Suprapubic skin (tissue), 4 donors: ENCODE data around the gene EPB41L4B. TPM values are rescaled to one million over a fixed set of nuclear protein-coding genes. Genes with fewer than 3 reads are reported as not detected.
"Not testable (repeated sequence)": the region's sequence is repeated elsewhere in the genome, so short reads cannot be mapped to it uniquely, and the experiment has no call there.

ENCODE experiments used
- DNase-seq, 2 donors: peaks; one replicate each; pipeline ENCODE4 v3.0.0-alpha.2; 2019; ENCODE audit warnings: low spot score in 2 of 2
- H3K27ac ChIP-seq: fragments of 200-600 bp; sonication (generic); one replicate; pipeline ENCODE4 v1.5.1; 2019
- H3K27me3 ChIP-seq: fragments of 200-600 bp; sonication (generic); one replicate; pipeline ENCODE4 v1.5.1; 2019
- H3K36me3 ChIP-seq: fragments of 200-600 bp; sonication (generic); one replicate; pipeline ENCODE4 v1.5.1; 2019
- H3K4me1 ChIP-seq: fragments of 200-600 bp; sonication (generic); one replicate; pipeline ENCODE4 v1.5.1; 2019
- H3K4me3 ChIP-seq: fragments of 200-600 bp; sonication (generic); one replicate; pipeline ENCODE4 v1.5.1; 2019; ENCODE audit warnings: mild to moderate bottlenecking
- H3K9me3 ChIP-seq: fragments of 200-600 bp; sonication (generic); one replicate; pipeline ENCODE4 v1.5.1; 2019
- EP300 ChIP-seq: sonication (generic); formaldehyde crosslinking; IDR thresholded peaks from one replicate; pipeline ENCODE4 v1.6.1; 2017; ENCODE audit warnings: antibody characterized with exemption
- POLR2A ChIP-seq, 2 donors: fragments of 450-650 bp; IDR thresholded peaks; one replicate each; pipeline ENCODE4 v1.6.1; 2017; ENCODE audit warnings: antibody characterized with exemption in 2 of 2, mild to moderate bottlenecking in 2 of 2, moderate library complexity in 2 of 2
- POLR2AphosphoS5 ChIP-seq, 3 donors: sonication (generic); formaldehyde crosslinking; IDR thresholded peaks; one replicate each; pipeline ENCODE4 v1.6.1; 2017; ENCODE audit warnings: antibody characterized with exemption in 3 of 3
- WGBS: methylation state at CpG from one replicate; pipeline ENCODE4 v1.1.5; 2018; 5-methylcytosine and 5-hydroxymethylcytosine counted together
- total RNA-seq, 4 donors: library from RNA; depleted of rRNA; stranded (reverse); fragments of >200 nt; gene quantifications; one replicate each; pipeline ENCODE4 v1.1.0, GENCODE V29; 2016
- TF ChIP-seq, protein P1 (sequence below), 2 donors: fragments of 200-600 bp in 1 of 2; fragments of 450-650 bp in 1 of 2; sonication (generic) in 1 of 2; IDR thresholded peaks; one replicate each; pipeline ENCODE4 v1.5.1; 2016 to 2019; ENCODE audit warnings: antibody characterized with exemption in 2 of 2, mild to moderate bottlenecking in 1 of 2, moderate library complexity in 1 of 2

Gene EPB41L4B
- total RNA-seq, 4 donors from 2014 or later, result 22.4 to 27.4 (median 25.1) TPM

GRCh38 chr9:109133533-109133932 lies 187.3 kb downstream of the EPB41L4B start:
- WGBS, result 94% methylated on average over 2 of the region's 2 CpGs
- no peaks in the 10 kb centered on the region for H3K9me3 ChIP-seq

GRCh38 chr9:109132567-109133021 lies 188.3 kb downstream of the EPB41L4B start:
- Histone ChIP-seq H3K27me3 (no peaks in the 10 kb centered on the region), H3K27ac (no peak overlapping the region), H3K4me1 (no peaks in the 10 kb centered on the region), H3K36me3 (no peaks in the 10 kb centered on the region), H3K9me3 (no peaks in the 10 kb centered on the region), H3K4me3 (no peak overlapping the region)
- 73% methylated on average over 2 of the region's 2 CpGs for WGBS
- no peak for DNase-seq
- TF ChIP-seq EP300 (no peak), POLR2A (IDR thresholded peaks at IDR 0.05) (no peak), POLR2AphosphoS5 (IDR thresholded peaks at IDR 0.05) (no peak)
- TF ChIP-seq, protein P1, sequence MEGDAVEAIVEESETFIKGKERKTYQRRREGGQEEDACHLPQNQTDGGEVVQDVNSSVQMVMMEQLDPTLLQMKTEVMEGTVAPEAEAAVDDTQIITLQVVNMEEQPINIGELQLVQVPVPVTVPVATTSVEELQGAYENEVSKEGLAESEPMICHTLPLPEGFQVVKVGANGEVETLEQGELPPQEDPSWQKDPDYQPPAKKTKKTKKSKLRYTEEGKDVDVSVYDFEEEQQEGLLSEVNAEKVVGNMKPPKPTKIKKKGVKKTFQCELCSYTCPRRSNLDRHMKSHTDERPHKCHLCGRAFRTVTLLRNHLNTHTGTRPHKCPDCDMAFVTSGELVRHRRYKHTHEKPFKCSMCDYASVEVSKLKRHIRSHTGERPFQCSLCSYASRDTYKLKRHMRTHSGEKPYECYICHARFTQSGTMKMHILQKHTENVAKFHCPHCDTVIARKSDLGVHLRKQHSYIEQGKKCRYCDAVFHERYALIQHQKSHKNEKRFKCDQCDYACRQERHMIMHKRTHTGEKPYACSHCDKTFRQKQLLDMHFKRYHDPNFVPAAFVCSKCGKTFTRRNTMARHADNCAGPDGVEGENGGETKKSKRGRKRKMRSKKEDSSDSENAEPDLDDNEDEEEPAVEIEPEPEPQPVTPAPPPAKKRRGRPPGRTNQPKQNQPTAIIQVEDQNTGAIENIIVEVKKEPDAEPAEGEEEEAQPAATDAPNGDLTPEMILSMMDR (IDR thresholded peaks at IDR 0.05), result no peak

More at GRCh38 chr9:109133533-109133932, 187.3 kb downstream of the EPB41L4B start:
- Histone ChIP-seq H3K4me3 (no peak overlapping the region), H3K27ac (no peak overlapping the region), H3K27me3 (no peaks in the 10 kb centered on the region), H3K36me3 (no peaks in the 10 kb centered on the region), H3K4me1 (no peaks in the 10 kb centered on the region)
- TF ChIP-seq EP300, result no peak
- TF ChIP-seq, protein P1 (IDR thresholded peaks at IDR 0.05), result no peak
- TF ChIP-seq POLR2AphosphoS5 (IDR thresholded peaks at IDR 0.05), result no peak
- DNase-seq, result no peak

- H3K27me3 ChIP-seq, result no peaks in the 10 kb centered on the region
- no peaks in the 10 kb centered on the region for H3K36me3 ChIP-seq
- no peak for TF ChIP-seq POLR2A (IDR thresholded peaks at IDR 0.05)
- no peak for TF ChIP-seq POLR2AphosphoS5 (IDR thresholded peaks at IDR 0.05)
- TF ChIP-seq, protein P1 (IDR thresholded peaks at IDR 0.05), result no peak
- TF ChIP-seq EP300, result no peak
- no peak overlapping the region for H3K4me3 ChIP-seq
- no peaks in the 10 kb centered on the region for H3K4me1 ChIP-seq
- DNase-seq, result no peak
- no peaks in the 10 kb centered on the region for H3K9me3 ChIP-seq
- H3K27ac ChIP-seq, result no peak overlapping the region
- 83% methylated on average over 6 of the region's 6 CpGs for WGBS
Measured at GRCh38 chr9:109129470-109130197, 191.2 kb downstream of the EPB41L4B start.

DNA sequence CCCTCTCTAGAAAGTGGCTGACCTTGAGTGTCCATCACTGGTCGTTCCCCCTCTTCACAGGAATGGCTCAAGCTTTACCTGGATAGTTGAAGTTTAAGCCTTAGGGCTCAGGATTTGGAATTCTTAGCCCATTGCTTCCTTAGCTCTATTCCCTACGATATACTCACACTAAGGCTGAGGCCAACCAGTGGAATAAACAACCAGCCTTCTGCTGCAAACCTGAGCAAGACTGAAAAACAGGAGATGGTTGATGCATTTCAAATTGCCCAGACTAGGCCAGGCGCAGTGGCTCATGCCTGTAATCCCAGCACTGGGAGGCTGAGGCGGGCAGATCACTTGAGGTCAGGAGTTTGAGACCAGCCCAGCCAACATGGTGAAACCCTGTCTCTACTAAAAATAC lies 194.2 kb downstream of the EPB41L4B start:
- H3K36me3 ChIP-seq, H3K4me3 ChIP-seq, H3K27ac ChIP-seq, DNase-seq, H3K4me1 ChIP-seq, H3K9me3 ChIP-seq, H3K27me3 ChIP-seq: not testable (repeated sequence)
- 75% methylated on average over 4 of the region's 4 CpGs for WGBS

- Histone ChIP-seq H3K4me3 (no peak overlapping the region), H3K27me3 (no peaks in the 10 kb centered on the region), H3K27ac (no peak overlapping the region), H3K4me1 (peaks cover 6% of the 10 kb centered on the region), H3K36me3 (no peaks in the 10 kb centered on the region), H3K9me3 (no peaks in the 10 kb centered on the region)
- WGBS, result 78% methylated on average over 2 of the region's 2 CpGs
- no peak for DNase-seq
- TF ChIP-seq, protein P1 (IDR thresholded peaks at IDR 0.05), result no peak
- TF ChIP-seq POLR2AphosphoS5 (IDR thresholded peaks at IDR 0.05), result no peak
- no peak for TF ChIP-seq POLR2A (IDR thresholded peaks at IDR 0.05)
- no peak for TF ChIP-seq EP300
Measured at GRCh38 chr9:109124121-109124520, 196.7 kb downstream of the EPB41L4B start.
